ENCODE results near the gene YWHAE.
"Not testable (repeated sequence)": the region's sequence is repeated elsewhere in the genome, so short reads cannot be mapped to it uniquely, and the experiment has no call there.

The YWHAE gene

DNA sequence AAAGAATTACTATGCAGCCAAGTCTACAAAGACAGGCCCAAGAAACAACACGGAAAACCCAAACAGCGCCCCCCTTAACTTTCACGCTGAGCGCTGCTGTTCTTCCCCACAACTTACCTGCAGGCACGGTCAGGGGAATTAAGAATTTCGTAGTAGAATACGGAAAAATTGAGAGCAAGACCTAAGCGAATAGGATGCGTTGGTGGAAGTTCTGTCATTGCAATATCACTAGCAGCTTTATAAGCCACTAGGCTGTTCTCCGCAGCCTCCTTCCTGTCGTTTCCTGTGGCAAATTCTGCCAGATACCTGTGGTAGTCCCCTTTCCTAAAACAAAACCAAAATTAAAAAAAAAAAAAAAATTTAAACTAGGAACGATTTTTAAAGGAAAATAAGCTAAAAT lies 39.0 kb downstream of the YWHAE start:
- Histone ChIP-seq H3K9me3 (ENCODE audit: low read length) (no peaks in the 10 kb centered on the region), H3K27me3 (ENCODE audit: insufficient read depth, low read length) (no peaks in the 10 kb centered on the region), H3K4me2 (ENCODE audit: low read length) (no peak overlapping the region), H3K9ac (ENCODE audit: low read length) (no peak overlapping the region), H2AFZ (ENCODE audit: low read length) (no peak overlapping the region), H3K79me2 (ENCODE audit: insufficient read depth, low read length) (peaks cover 65% of the 10 kb centered on the region), H4K20me1 (ENCODE audit: insufficient read depth, low read length) (peaks cover 3% of the 10 kb centered on the region; the same call in 1 of the 2 replicates), H3K27ac (ENCODE audit: low read depth, low read length, poor library complexity, severe bottlenecking) (no peak overlapping the region), H3F3A (ENCODE audit: insufficient read depth, low read length) (no peaks in the 10 kb centered on the region), H3K4me1 (ENCODE audit: insufficient read depth, low read length, severe bottlenecking) (peaks cover 35% of the 10 kb centered on the region), H3K9me2 (ENCODE audit: low read depth, low read length) (no peaks in the 10 kb centered on the region), H3K4me3 (ENCODE audit: low read depth, low read length, poor library complexity, severe bottlenecking) (no peak overlapping the region), H3K36me3 (ENCODE audit: insufficient read depth, low read length) (peaks cover 86% of the 10 kb centered on the region)
- TF ChIP-seq, protein P1, sequence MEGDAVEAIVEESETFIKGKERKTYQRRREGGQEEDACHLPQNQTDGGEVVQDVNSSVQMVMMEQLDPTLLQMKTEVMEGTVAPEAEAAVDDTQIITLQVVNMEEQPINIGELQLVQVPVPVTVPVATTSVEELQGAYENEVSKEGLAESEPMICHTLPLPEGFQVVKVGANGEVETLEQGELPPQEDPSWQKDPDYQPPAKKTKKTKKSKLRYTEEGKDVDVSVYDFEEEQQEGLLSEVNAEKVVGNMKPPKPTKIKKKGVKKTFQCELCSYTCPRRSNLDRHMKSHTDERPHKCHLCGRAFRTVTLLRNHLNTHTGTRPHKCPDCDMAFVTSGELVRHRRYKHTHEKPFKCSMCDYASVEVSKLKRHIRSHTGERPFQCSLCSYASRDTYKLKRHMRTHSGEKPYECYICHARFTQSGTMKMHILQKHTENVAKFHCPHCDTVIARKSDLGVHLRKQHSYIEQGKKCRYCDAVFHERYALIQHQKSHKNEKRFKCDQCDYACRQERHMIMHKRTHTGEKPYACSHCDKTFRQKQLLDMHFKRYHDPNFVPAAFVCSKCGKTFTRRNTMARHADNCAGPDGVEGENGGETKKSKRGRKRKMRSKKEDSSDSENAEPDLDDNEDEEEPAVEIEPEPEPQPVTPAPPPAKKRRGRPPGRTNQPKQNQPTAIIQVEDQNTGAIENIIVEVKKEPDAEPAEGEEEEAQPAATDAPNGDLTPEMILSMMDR (IDR thresholded peaks at IDR 0.05; ENCODE audit: low read length), result no peak
- no peak for TF ChIP-seq EZH2 (IDR thresholded peaks at IDR 0.05; ENCODE audit: borderline replicate concordance, low read length)

DNA sequence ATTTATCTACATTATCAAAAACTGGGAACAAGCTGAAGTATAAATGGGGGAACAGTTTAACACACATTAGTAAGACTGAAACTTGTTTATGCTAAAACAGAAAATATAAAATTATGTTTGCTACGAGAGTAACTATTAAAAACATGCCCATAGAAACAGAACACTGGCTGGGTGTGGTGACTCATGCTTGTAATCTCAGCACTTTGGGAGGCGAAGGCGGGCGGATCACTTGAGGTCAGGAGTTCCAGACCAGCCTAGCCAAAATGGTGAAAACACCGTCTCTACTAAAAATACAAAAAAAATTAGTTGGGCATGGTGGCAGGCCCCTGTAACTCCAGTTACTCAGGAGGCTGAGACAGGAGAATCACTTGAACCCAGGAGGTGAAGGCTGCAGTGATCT lies 39.7 kb downstream of the YWHAE start:
- Histone ChIP-seq H3K4me1 (ENCODE audit: insufficient read depth, low read length, severe bottlenecking) (peaks cover 29% of the 10 kb centered on the region), H3K79me2 (ENCODE audit: insufficient read depth, low read length) (peaks cover 60% of the 10 kb centered on the region), H3K36me3 (ENCODE audit: insufficient read depth, low read length) (peaks cover 92% of the 10 kb centered on the region)
- not testable (repeated sequence) for H2AFZ ChIP-seq (ENCODE audit: low read length); H3K9me3 ChIP-seq (ENCODE audit: low read length); H3K9me2 ChIP-seq (ENCODE audit: low read depth, low read length); H3F3A ChIP-seq (ENCODE audit: insufficient read depth, low read length); H3K27ac ChIP-seq (ENCODE audit: low read depth, low read length, poor library complexity, severe bottlenecking); H3K4me2 ChIP-seq (ENCODE audit: low read length); H3K4me3 ChIP-seq (ENCODE audit: low read depth, low read length, poor library complexity, severe bottlenecking); H3K27me3 ChIP-seq (ENCODE audit: insufficient read depth, low read length); H3K9ac ChIP-seq (ENCODE audit: low read length); H4K20me1 ChIP-seq (ENCODE audit: insufficient read depth, low read length)

DNA sequence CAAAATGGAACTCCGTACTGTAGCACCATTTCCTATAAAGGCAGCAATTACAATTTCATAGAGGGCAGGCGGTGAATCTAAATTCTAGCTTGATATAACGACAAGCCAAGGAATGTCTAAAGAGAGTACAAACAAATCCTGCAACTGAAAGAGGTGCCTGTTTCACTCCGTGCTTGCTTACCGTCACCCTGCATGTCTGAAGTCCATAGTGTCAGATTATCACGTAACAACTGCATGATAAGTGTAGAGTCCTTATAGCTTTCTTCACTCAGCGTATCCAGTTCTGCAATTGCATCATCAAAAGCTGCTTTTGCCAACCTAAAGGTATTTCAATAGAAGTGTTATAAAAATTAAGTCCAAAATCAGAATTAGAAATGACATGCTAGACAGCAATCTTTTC lies 46.0 kb downstream of the YWHAE start:
- H3K4me1 ChIP-seq (ENCODE audit: insufficient read depth, low read length, severe bottlenecking), result no peaks in the 10 kb centered on the region
- no peak overlapping the region for H3K4me2 ChIP-seq (ENCODE audit: low read length)
- no peaks in the 10 kb centered on the region for H3K9me3 ChIP-seq (ENCODE audit: low read length)
- H3K9me2 ChIP-seq (ENCODE audit: low read depth, low read length), result no peaks in the 10 kb centered on the region
- H3K27me3 ChIP-seq (ENCODE audit: insufficient read depth, low read length), result no peaks in the 10 kb centered on the region
- no peaks in the 10 kb centered on the region for H4K20me1 ChIP-seq (ENCODE audit: insufficient read depth, low read length)
- peaks cover 4% of the 10 kb centered on the region for H3K79me2 ChIP-seq (ENCODE audit: insufficient read depth, low read length)
- H3K4me3 ChIP-seq (ENCODE audit: low read depth, low read length, poor library complexity, severe bottlenecking), result no peak overlapping the region
- TF ChIP-seq, protein P1 (IDR thresholded peaks at IDR 0.05; ENCODE audit: low read length), result no peak
- no peak for TF ChIP-seq EZH2 (IDR thresholded peaks at IDR 0.05; ENCODE audit: borderline replicate concordance, low read length)
- H3K9ac ChIP-seq (ENCODE audit: low read length), result no peak overlapping the region
- no peaks in the 10 kb centered on the region for H3F3A ChIP-seq (ENCODE audit: insufficient read depth, low read length)
- H3K36me3 ChIP-seq (ENCODE audit: insufficient read depth, low read length), result peaks cover 87% of the 10 kb centered on the region
- no peak overlapping the region for H3K27ac ChIP-seq (ENCODE audit: low read depth, low read length, poor library complexity, severe bottlenecking)
- H2AFZ ChIP-seq (ENCODE audit: low read length), result no peak overlapping the region

DNA sequence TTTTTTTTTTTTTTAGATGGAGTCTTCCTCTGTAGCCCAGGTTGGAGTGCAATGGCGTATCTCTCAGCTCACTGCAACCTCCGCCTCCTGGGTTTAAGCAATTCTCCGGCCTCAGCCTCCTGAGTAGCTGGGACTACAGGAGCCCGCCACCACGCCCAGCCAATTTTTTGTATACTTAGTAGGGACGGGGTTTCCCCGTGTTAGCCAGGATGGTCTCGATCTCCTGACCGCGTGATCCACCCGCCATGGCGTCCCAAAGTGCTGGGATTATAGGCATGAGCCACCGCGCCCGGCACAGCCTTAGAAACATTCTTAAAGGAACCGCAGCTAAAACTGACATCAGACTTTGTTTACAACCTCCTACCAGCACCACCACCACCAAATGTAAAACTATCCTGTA lies 47.5 kb downstream of the YWHAE start:
- not testable (repeated sequence) for H3K27ac ChIP-seq (ENCODE audit: low read depth, low read length, poor library complexity, severe bottlenecking); H3K27me3 ChIP-seq (ENCODE audit: insufficient read depth, low read length); H3K79me2 ChIP-seq (ENCODE audit: insufficient read depth, low read length); H3K4me2 ChIP-seq (ENCODE audit: low read length); H4K20me1 ChIP-seq (ENCODE audit: insufficient read depth, low read length); H3K9me3 ChIP-seq (ENCODE audit: low read length); H3K9ac ChIP-seq (ENCODE audit: low read length); H3K4me3 ChIP-seq (ENCODE audit: low read depth, low read length, poor library complexity, severe bottlenecking); H2AFZ ChIP-seq (ENCODE audit: low read length); H3K4me1 ChIP-seq (ENCODE audit: insufficient read depth, low read length, severe bottlenecking); H3K9me2 ChIP-seq (ENCODE audit: low read depth, low read length); H3F3A ChIP-seq (ENCODE audit: insufficient read depth, low read length)
- H3K36me3 ChIP-seq (ENCODE audit: insufficient read depth, low read length), result peaks cover 89% of the 10 kb centered on the region

Measured in OCI-LY1 (cell line).